ENCODE data around the gene ERBB2. TPM values are rescaled to one million over a fixed set of nuclear protein-coding genes. Genes with fewer than 3 reads are reported as not detected.

Gene ERBB2
- total RNA-seq, 1 donor from 2014 or later = 52.1 TPM

DNA sequence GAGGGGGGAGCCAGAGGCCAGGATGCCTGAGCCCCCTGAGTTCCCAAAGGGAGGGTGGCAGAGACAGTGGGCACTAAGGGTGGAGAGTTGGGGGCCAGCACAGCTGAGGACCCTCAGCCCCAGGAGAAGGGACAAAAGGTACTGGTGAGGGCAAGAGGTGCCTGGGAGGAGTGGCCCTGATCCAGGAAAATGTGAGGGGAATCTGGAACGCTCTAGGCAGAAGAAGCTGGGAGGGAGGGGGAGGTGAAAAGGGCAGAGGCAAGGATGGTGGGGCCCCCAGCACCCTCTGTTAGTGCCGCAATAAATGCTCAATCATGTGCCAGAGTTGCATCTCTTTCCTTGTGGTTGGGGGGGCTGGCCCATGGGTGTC is 33.6 kb upstream of the ERBB2 start:
- DNase-seq (ENCODE audit: extremely low spot score in 2 of 2) = no peak
- H3K36me3 ChIP-seq = peaks cover 0 to 10% of the 10 kb centered on the region in 2 donors
- no peaks in the 10 kb centered on the region for H3K27me3 ChIP-seq
- intact Hi-C loops (cut with DNase I) = loop anchor here (5.0 kb wide), 1 partner anchor 34 kb away; no protein-coding TSS in a partner anchor
- H3K4me3 ChIP-seq = no peak overlapping the region
- peak overlapping the region; percentile 54 for H3K27ac ChIP-seq
- no peaks in the 10 kb centered on the region for H3K9me3 ChIP-seq
- TF ChIP-seq, protein P1, sequence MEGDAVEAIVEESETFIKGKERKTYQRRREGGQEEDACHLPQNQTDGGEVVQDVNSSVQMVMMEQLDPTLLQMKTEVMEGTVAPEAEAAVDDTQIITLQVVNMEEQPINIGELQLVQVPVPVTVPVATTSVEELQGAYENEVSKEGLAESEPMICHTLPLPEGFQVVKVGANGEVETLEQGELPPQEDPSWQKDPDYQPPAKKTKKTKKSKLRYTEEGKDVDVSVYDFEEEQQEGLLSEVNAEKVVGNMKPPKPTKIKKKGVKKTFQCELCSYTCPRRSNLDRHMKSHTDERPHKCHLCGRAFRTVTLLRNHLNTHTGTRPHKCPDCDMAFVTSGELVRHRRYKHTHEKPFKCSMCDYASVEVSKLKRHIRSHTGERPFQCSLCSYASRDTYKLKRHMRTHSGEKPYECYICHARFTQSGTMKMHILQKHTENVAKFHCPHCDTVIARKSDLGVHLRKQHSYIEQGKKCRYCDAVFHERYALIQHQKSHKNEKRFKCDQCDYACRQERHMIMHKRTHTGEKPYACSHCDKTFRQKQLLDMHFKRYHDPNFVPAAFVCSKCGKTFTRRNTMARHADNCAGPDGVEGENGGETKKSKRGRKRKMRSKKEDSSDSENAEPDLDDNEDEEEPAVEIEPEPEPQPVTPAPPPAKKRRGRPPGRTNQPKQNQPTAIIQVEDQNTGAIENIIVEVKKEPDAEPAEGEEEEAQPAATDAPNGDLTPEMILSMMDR (IDR thresholded peaks at IDR 0.05) = no peak
- peaks cover 64% of the 10 kb centered on the region for H3K4me1 ChIP-seq

DNA sequence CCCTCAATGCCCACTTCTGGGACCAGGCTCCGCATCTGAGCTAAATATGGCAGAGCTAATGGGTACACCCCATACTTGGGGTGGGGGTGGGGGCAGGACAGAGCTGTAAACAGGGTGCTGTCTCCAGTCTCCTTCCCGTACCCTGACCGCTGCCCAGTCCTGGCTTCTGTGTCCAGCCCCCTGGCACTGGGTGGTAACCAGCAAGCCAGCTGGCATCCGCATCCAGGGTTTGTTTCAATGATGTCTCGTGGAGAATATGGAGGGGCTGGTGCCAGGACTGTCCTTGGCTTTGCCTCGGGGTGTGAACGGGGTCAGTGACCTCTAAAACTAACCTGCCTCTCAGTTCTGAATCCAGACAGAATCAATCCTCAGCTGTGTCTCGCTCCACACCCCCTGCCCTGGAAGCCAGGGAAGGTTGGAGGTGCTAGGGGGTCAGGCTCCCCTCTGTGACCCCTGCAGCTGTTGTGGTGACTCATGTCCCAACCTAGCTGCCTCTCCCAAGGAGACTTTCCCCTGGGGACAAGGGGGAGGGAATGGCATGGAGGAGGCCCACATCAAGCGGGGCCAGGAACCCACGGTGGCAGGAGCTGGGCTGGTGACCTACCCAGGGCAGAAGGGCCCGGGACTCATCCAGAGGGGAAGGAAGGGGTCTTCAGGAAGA is 33.1 kb upstream of the ERBB2 start:
- intact Hi-C loops (cut with DNase I) = loop anchor here (5.0 kb wide), 1 partner anchor 34 kb away; no protein-coding TSS in a partner anchor
- Histone ChIP-seq H3K27me3 (no peaks in the 10 kb centered on the region), H3K36me3 (peaks cover 0 to 8% of the 10 kb centered on the region in 2 donors), H3K4me3 (peak overlapping the region; percentile 43 to 49), H3K9me3 (no peaks in the 10 kb centered on the region), H3K27ac (peak overlapping the region; percentile 7), H3K4me1 (peaks cover 67% of the 10 kb centered on the region)
- no peak for DNase-seq (ENCODE audit: extremely low spot score in 2 of 2)
- TF ChIP-seq POLR2A (IDR thresholded peaks at IDR 0.05) = no peak
- TF ChIP-seq POLR2AphosphoS5 (IDR thresholded peaks at IDR 0.05; ENCODE audit: insufficient read depth in 1 of 2, low read depth in 1 of 2) = peak in 1 of 2 donors; percentile 27

DNA sequence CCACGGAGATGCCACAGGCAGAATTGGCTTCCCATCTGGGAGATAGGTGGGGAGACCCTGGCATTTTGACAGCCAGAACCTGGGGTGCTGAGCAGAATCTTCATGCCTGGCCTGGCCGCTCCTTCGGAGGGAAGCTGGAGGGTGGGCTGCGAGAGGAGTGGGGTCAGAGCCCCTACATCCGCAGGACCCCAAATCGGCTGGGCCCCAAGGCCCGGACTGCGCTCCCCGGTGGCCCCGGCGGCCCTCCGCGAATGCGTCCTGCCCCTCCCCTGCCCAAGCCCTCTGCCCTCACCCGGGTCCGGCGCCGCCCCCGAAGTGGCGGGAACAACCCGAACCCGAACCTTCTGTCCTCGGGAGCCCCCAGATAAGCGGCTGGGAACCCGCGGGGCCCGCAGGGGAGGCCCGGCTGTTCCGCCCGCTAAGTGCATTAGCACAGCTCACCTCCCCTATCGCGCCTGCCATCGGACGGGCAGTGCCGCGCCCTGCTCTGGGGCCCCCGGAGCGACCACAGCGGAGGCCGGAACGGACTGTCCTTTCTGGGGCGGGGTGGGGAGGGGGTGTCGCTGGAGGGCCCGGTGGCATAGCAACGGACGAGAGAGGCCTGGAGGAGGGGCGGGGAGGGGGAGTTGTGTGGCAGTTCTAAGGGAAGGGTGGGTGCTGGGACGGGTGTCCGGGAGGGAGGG is 32.5 kb upstream of the ERBB2 start:
- no peaks in the 10 kb centered on the region for H3K9me3 ChIP-seq
- no peaks in the 10 kb centered on the region for H3K27me3 ChIP-seq
- H3K27ac ChIP-seq = peak overlapping the region; percentile 7
- TF ChIP-seq, protein P1 (IDR thresholded peaks at IDR 0.05) = no peak
- no peak for TF ChIP-seq POLR2AphosphoS5 (IDR thresholded peaks at IDR 0.05; ENCODE audit: insufficient read depth in 1 of 2, low read depth in 1 of 2)
- no peak for TF ChIP-seq POLR2A (IDR thresholded peaks at IDR 0.05)
- H3K4me3 ChIP-seq = peak overlapping the region; percentile 43 to 49
- peaks cover 0 to 7% of the 10 kb centered on the region in 2 donors for H3K36me3 ChIP-seq
- intact Hi-C loops (cut with DNase I) = loop anchor here (5.0 kb wide), 1 partner anchor 35 kb away; no protein-coding TSS in a partner anchor
- peaks cover 67% of the 10 kb centered on the region for H3K4me1 ChIP-seq
- DNase-seq (ENCODE audit: extremely low spot score in 2 of 2) = no peak

DNA sequence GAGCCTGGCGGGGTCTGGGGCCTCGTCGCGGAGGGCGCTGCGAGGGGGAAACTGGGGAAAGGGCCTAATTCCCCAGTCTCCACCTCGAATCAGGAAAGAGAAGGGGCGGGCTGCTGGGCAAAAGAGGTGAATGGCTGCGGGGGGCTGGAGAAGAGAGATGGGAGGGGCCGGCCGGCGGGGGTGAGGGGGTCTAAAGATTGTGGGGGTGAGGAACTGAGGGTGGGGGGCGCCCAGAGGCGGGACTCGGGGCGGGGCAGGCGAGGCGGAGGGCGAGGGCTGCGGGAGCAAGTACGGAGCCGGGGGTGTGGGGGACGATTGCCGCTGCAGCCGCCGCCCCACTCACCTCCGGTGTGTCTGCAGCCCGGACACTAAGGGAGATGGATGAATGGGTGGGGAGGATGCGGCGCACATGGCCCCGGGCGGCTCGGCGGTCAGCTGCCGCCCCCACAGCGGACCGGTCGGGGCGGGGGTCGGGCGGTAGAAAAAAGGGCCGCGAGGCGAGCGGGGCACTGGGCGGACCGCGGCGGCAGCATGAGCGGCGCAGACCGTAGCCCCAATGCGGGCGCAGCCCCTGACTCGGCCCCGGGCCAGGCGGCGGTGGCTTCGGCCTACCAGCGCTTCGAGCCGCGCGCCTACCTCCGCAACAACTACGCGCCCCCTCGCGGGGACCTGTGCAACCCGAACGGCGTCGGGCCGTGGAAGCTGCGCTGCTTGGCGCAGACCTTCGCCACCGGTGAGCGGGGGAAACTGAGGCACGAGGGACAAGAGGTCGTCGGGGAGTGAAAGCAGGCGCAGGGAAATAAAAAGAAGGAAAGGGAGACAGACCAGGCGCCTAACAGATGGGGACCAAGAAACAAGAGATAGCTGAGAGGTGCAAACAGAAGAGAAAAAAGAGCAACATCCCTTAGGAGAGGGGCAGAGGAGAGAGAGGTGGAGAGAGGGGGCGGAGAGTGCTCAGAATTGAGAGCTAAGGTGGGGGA is 31.6 kb upstream of the ERBB2 start, which contains the start of gene PNMT:
Gene PNMT, plus strand, starts transcription at position 509 of the 980 bp plus-strand sequence. Its CDS starts 23 bp downstream, at position 532.
- Histone ChIP-seq H3K27ac (peak within 1 kb of the TSS; percentile 7), H3K36me3 (no peaks in the 10 kb centered on the region), H3K4me3 (peak within 1 kb of the TSS; percentile 43 to 49), H3K9me3 (no peaks in the 10 kb centered on the region), H3K4me1 (peaks cover 59% of the 10 kb centered on the region), H3K27me3 (no peaks in the 10 kb centered on the region)
- intact Hi-C loops (cut with DNase I) = loop anchor here (5.0 kb wide), 1 partner anchor 36 kb away; no protein-coding TSS in a partner anchor
- TF ChIP-seq, protein P1 (IDR thresholded peaks at IDR 0.05) = peak in 2 of 3 experiments; percentile 15 to 49
- no peak for TF ChIP-seq POLR2AphosphoS5 (IDR thresholded peaks at IDR 0.05; ENCODE audit: insufficient read depth in 1 of 2, low read depth in 1 of 2)
- DNase-seq (ENCODE audit: extremely low spot score in 2 of 2) = no peak

Data from vagina (tissue), 2 donors.